ENCODE data around the gene DCDC2C. TPM values are rescaled to one million over a fixed set of nuclear protein-coding genes. Genes with fewer than 3 reads are reported as not detected.

The DCDC2C gene
- total RNA-seq, 2 donors from 2014 or later = not detected

- H3K27me3 ChIP-seq = no peaks in the 10 kb centered on the region
- H3K27ac ChIP-seq = no peak overlapping the region
- H3K9ac ChIP-seq (ENCODE audit: low read depth in 2 of 2, low read length in 2 of 2) = no peak overlapping the region
- H3K9me3 ChIP-seq = no peaks in the 10 kb centered on the region
- H3K4me1 ChIP-seq = no peaks in the 10 kb centered on the region
- TF ChIP-seq, protein P1, sequence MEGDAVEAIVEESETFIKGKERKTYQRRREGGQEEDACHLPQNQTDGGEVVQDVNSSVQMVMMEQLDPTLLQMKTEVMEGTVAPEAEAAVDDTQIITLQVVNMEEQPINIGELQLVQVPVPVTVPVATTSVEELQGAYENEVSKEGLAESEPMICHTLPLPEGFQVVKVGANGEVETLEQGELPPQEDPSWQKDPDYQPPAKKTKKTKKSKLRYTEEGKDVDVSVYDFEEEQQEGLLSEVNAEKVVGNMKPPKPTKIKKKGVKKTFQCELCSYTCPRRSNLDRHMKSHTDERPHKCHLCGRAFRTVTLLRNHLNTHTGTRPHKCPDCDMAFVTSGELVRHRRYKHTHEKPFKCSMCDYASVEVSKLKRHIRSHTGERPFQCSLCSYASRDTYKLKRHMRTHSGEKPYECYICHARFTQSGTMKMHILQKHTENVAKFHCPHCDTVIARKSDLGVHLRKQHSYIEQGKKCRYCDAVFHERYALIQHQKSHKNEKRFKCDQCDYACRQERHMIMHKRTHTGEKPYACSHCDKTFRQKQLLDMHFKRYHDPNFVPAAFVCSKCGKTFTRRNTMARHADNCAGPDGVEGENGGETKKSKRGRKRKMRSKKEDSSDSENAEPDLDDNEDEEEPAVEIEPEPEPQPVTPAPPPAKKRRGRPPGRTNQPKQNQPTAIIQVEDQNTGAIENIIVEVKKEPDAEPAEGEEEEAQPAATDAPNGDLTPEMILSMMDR (IDR thresholded peaks at IDR 0.05) = no peak
- no peak overlapping the region for H3K4me3 ChIP-seq
- intact Hi-C loops (cut with DNase I) = no loop called here
- no peaks in the 10 kb centered on the region for H3K36me3 ChIP-seq
- no peak for DNase-seq
Measured at GRCh38 chr2:3754280-3754679, 50.9 kb downstream of the DCDC2C start.

- Histone ChIP-seq H3K4me1 (no peaks in the 10 kb centered on the region), H3K9me3 (no peaks in the 10 kb centered on the region), H3K36me3 (no peaks in the 10 kb centered on the region), H3K27ac (no peak overlapping the region), H3K9ac (ENCODE audit: low read depth in 2 of 2, low read length in 2 of 2) (no peak overlapping the region), H3K4me3 (no peak overlapping the region), H3K27me3 (no peaks in the 10 kb centered on the region)
- intact Hi-C loops (cut with DNase I) = no loop called here
- TF ChIP-seq, protein P1 (IDR thresholded peaks at IDR 0.05) = no peak
- DNase-seq = no peak
Measured at GRCh38 chr2:3754795-3755194, 51.4 kb downstream of the DCDC2C start.

DNA sequence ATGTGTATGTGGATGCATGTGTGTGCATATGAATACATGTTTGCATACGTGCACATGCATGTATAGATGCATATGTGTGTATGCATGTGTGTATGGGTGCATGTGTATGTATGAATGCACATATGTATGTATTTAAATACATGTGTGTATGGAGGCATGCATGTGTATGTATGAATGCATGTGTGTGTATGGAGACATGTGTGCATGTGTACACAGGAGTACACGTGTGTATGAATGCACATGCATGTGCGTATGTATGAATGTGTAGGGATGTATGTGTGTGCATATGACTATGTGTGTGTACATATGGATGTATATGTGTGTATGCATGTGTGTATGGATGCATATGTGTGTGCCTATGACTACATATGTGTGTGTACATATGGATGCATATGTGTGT lies 51.9 kb downstream of the DCDC2C start:
- TF ChIP-seq, protein P1 (IDR thresholded peaks at IDR 0.05) = no peak
- Histone ChIP-seq H3K27ac (no peak overlapping the region), H3K9me3 (no peaks in the 10 kb centered on the region), H3K4me3 (no peak overlapping the region), H3K27me3 (no peaks in the 10 kb centered on the region), H3K36me3 (no peaks in the 10 kb centered on the region), H3K4me1 (no peaks in the 10 kb centered on the region), H3K9ac (ENCODE audit: low read depth in 2 of 2, low read length in 2 of 2) (no peak overlapping the region)
- no peak for DNase-seq
- intact Hi-C loops (cut with DNase I) = no loop called here

- intact Hi-C loops (cut with DNase I) = no loop called here
- Histone ChIP-seq H3K27me3 (no peaks in the 10 kb centered on the region), H3K27ac (no peak overlapping the region), H3K9ac (ENCODE audit: low read depth in 2 of 2, low read length in 2 of 2) (no peak overlapping the region), H3K36me3 (no peaks in the 10 kb centered on the region), H3K9me3 (no peaks in the 10 kb centered on the region), H3K4me1 (no peaks in the 10 kb centered on the region), H3K4me3 (no peak overlapping the region)
- TF ChIP-seq, protein P1 (IDR thresholded peaks at IDR 0.05) = no peak
- no peak for DNase-seq
Measured at GRCh38 chr2:3756306-3756705, 52.9 kb downstream of the DCDC2C start.

GRCh38 chr2:3758906-3759305 lies 55.5 kb downstream of the DCDC2C start:
- no peak for DNase-seq
- Histone ChIP-seq H3K9me3 (no peaks in the 10 kb centered on the region), H3K9ac (ENCODE audit: low read depth in 2 of 2, low read length in 2 of 2) (no peak overlapping the region), H3K36me3 (no peaks in the 10 kb centered on the region), H3K27me3 (no peaks in the 10 kb centered on the region), H3K4me3 (no peak overlapping the region), H3K27ac (no peak overlapping the region), H3K4me1 (no peaks in the 10 kb centered on the region)
- TF ChIP-seq, protein P1 (IDR thresholded peaks at IDR 0.05) = no peak
- intact Hi-C loops (cut with DNase I) = no loop called here

DNA sequence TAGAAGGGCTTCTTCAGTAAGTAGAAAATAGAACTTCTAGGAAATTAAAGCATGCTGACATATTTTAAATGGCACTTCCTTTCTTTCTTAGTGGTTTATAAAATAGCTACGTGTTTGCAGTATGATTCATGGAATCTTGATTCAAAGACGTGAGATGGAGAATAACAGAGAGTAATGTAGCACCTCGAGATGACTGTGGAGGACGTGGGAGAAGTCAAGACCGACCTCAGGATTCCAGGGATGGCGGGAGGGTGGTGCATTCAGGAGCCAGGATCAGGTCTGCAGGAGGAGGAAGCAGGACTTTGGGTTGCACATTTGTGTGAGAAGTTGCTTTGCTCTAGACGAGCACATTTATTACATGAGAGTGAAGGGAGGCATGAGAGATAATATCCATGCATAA lies 56.0 kb downstream of the DCDC2C start:
- Histone ChIP-seq H3K27me3 (no peaks in the 10 kb centered on the region), H3K27ac (no peak overlapping the region), H3K4me1 (no peaks in the 10 kb centered on the region), H3K9ac (ENCODE audit: low read depth in 2 of 2, low read length in 2 of 2) (no peak overlapping the region), H3K4me3 (no peak overlapping the region), H3K9me3 (no peaks in the 10 kb centered on the region), H3K36me3 (no peaks in the 10 kb centered on the region)
- TF ChIP-seq, protein P1 (IDR thresholded peaks at IDR 0.05) = no peak
- no peak for DNase-seq
- intact Hi-C loops (cut with DNase I) = no loop called here
